Kidney epithelial cell (primary cell): ENCODE measurements around the gene C14orf132. TPM values are rescaled to one million over a fixed set of nuclear protein-coding genes. Genes with fewer than 3 reads are reported as not detected.

ENCODE experiments used
- DNase-seq: peaks from one replicate; pipeline ENCODE4 v3.0.0-alpha.2; 2010; ENCODE audit warnings: low read depth
- H3K27me3 ChIP-seq: 2 replicates; pipeline ENCODE4 v1.6.0; 2011; ENCODE audit warnings: low read length; ENCODE audit not compliant: control insufficient read depth, insufficient read depth
- H3K36me3 ChIP-seq: 2 replicates; pipeline ENCODE4 v1.5.1; 2011; ENCODE audit warnings: low read length; ENCODE audit not compliant: control insufficient read depth, insufficient read depth
- H3K4me3 ChIP-seq: 2 replicates; pipeline ENCODE4 v1.5.1; 2011; ENCODE audit warnings: low read depth, mild to moderate bottlenecking, control low read depth, low read length
- total RNA-seq: library from RNA; depleted of rRNA; stranded (reverse); fragments of >200 nt; gene quantifications from 2 replicates; pipeline ENCODE4 v1.2.3, GENCODE V29; 2015
- TF ChIP-seq, protein P1 (sequence below): IDR thresholded peaks from 2 replicates; pipeline ENCODE4 v1.5.1; 2011; ENCODE audit warnings: mild to moderate bottlenecking, moderate library complexity, low read length, control low read depth, inconsistent platforms; ENCODE audit not compliant: insufficient read depth, poor library complexity, severe bottlenecking

C14orf132 gene
- total RNA-seq, 1 donor from 2014 or later = 8.4 TPM

DNA sequence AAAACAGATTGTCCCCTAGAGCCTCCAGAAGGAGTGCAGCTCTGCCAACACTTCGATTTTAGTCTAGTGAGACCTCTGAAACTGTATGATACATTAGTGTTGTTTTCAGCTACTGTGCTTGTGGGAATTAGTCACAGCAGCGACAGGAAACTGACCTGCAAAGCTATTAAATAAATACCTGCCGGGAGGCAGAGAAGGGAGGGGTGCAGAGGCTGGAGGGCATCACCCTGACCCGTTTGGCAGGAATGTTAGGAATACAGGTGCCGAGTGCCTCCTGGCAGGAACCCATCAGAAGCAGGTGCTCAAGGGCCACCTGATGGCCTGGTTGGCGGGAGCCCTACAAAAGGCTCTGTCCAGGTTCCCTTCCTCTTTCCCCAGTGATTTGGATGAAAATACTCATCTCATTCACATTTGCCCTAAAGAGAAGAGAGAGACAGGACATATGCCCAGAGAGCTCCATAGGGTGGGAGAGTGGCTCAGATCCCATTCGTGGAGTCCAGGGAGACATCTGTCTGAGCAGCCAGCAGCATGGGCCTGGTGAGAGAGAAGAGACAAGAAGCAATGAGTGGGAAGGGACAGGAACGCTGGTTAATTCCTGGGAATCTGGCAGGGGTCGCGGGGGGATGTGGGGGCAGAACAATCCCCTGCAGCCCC, 44.6 kb downstream of the C14orf132 start:
- TF ChIP-seq, protein P1, sequence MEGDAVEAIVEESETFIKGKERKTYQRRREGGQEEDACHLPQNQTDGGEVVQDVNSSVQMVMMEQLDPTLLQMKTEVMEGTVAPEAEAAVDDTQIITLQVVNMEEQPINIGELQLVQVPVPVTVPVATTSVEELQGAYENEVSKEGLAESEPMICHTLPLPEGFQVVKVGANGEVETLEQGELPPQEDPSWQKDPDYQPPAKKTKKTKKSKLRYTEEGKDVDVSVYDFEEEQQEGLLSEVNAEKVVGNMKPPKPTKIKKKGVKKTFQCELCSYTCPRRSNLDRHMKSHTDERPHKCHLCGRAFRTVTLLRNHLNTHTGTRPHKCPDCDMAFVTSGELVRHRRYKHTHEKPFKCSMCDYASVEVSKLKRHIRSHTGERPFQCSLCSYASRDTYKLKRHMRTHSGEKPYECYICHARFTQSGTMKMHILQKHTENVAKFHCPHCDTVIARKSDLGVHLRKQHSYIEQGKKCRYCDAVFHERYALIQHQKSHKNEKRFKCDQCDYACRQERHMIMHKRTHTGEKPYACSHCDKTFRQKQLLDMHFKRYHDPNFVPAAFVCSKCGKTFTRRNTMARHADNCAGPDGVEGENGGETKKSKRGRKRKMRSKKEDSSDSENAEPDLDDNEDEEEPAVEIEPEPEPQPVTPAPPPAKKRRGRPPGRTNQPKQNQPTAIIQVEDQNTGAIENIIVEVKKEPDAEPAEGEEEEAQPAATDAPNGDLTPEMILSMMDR = no peak
- no peak for DNase-seq
- no peak overlapping the region for H3K4me3 ChIP-seq
- H3K36me3 ChIP-seq = no peaks in the 10 kb centered on the region
- no peaks in the 10 kb centered on the region for H3K27me3 ChIP-seq

DNA sequence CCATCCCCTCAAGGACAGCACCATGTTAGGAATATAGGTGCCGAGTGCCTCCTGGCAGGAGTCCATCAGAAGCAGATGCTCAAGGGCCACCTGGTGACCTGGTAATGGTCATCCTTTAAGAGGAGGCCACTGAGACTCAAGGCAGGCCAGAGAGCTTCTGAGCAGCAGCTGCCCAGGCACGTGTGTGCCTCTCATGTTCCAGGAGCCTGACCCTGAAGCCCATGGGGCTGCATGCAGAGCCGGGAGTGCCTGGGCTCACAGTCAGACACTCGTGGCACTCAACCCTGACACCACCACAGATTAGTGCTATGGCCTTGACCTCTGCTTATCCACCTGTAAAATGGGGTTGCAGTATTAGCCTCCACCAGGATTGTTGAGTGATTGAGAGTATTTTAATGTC, 45.6 kb downstream of the C14orf132 start:
- Histone ChIP-seq H3K36me3 (no peaks in the 10 kb centered on the region), H3K27me3 (no peaks in the 10 kb centered on the region), H3K4me3 (no peak overlapping the region)
- no peak for DNase-seq
- TF ChIP-seq, protein P1 = no peak

DNA sequence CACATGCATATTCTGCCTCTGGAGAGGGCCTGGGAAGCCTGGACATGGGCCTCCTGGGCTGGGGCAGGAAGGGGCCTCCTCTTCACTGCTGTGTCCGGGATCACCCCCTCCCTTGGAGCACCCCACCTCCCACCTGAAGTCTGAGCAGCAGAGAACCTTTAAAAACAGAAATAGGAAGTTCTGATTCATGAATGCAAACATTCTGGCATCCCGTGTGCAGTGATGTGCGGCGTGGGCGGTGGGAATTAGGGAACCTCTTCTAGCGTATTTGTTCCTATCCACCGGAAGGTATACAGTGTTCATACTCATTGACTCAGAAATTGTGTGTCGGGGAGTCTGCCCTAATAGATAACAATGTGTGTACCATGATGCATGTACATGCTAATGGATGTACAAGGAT, 46.2 kb downstream of the C14orf132 start:
- H3K4me3 ChIP-seq = no peak overlapping the region
- TF ChIP-seq, protein P1 = no peak
- H3K36me3 ChIP-seq = no peaks in the 10 kb centered on the region
- no peaks in the 10 kb centered on the region for H3K27me3 ChIP-seq
- no peak for DNase-seq

DNA sequence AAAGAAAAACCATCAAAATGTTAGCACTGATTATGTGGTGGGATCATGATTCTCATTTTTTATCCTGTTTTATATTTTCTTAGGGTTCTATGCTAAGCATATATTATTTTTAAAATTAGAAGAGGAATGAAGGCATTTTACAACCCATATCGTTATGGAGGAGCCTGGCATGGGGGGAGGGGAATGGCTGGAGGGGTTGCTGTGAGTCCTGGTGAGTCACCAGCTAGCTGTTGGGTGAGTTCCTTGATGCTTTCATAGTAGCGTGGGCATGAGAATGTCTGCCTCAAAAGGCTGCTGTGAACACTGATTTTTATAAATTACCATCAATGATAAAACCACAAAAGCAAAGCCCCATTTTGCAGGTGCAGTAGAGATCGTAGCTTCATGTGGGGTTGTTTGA, 46.9 kb downstream of the C14orf132 start:
- TF ChIP-seq, protein P1 = no peak
- DNase-seq = peak; percentile 77
- no peak overlapping the region for H3K4me3 ChIP-seq
- H3K27me3 ChIP-seq = no peaks in the 10 kb centered on the region
- H3K36me3 ChIP-seq = no peaks in the 10 kb centered on the region

DNA sequence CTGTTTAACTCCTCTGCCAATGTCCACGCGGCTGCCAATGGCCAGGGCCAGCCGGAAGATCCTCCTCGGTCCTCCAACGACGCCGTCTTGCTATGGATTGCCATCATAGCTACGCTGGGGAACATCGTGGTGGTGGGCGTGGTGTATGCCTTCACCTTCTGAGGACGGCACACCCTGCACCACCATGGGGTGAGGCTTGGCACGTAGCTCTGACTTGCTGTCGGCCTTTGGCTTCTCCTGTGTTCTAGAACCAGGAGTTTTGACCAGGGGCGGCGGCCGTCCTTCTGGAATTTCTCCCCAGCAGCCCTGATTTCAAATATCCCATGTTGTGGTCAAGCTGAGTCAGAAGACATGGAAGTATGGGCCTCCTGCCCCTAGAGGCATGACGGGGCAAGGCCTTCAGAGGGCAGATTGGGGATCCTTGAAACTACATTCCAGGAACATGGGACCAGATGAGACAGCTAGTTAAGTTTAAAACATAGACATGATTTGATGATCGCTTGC, 47.5 kb downstream of the C14orf132 start:
- no peaks in the 10 kb centered on the region for H3K27me3 ChIP-seq
- TF ChIP-seq, protein P1 = no peak
- H3K4me3 ChIP-seq = no peak overlapping the region
- DNase-seq = no peak
- H3K36me3 ChIP-seq = no peaks in the 10 kb centered on the region

DNA sequence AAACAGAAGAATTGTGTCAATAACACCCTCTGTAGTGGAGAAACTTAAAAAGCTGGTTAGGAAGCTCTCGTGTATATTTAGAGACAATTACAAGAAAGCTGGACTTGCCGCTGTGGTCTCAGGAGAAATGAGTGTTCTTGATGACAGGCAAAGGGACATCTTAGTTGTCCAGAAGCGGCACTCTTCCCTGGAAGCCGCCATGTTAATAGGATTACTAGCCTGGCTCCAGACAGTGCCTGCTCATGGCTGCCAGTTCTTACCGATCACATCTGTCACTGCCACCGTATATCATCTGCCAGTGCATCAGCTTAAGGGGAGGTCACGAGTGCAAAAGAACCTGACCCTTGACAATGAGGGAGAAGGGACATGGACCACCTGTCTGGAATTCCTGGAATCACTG, 48.9 kb downstream of the C14orf132 start:
- DNase-seq = no peak
- Histone ChIP-seq H3K27me3 (no peaks in the 10 kb centered on the region), H3K4me3 (no peak overlapping the region), H3K36me3 (no peaks in the 10 kb centered on the region)
- TF ChIP-seq, protein P1 = no peak
